Skeletal muscle tissue (tissue), 4 donors: ENCODE results near the gene IGSF9B. TPM values are rescaled to one million over a fixed set of nuclear protein-coding genes. Genes with fewer than 3 reads are reported as not detected.
A peak's percentile ranks its signal among the peaks of the same experiment; 100 is the strongest.

Experiments used
- H3K27ac ChIP-seq: one replicate; pipeline ENCODE4 v1.7.0; 2013; ENCODE audit warnings: mild to moderate bottlenecking, low read depth, low read length, inconsistent platforms
- H3K27me3 ChIP-seq, 3 donors: one replicate each; pipeline ENCODE4 v1.7.0; 2013; ENCODE audit warnings: low read length in 3 of 3; ENCODE audit not compliant: control insufficient read depth in 3 of 3, insufficient read depth in 3 of 3
- H3K36me3 ChIP-seq, 3 donors: one replicate each; pipeline ENCODE4 v1.7.0; 2013; ENCODE audit warnings: low read length in 3 of 3; ENCODE audit not compliant: control insufficient read depth in 3 of 3, insufficient read depth in 3 of 3
- H3K4me1 ChIP-seq, 3 donors: one replicate each; pipeline ENCODE4 v1.7.0; 2013; ENCODE audit warnings: low read length in 3 of 3, mild to moderate bottlenecking in 3 of 3; ENCODE audit not compliant: control insufficient read depth in 3 of 3, insufficient read depth in 3 of 3
- H3K4me3 ChIP-seq, 3 donors: one replicate each; pipeline ENCODE4 v1.7.0; 2013; ENCODE audit warnings: low read length in 3 of 3
- H3K9ac ChIP-seq, 3 donors: one replicate each; pipeline ENCODE4 v1.7.0; 2013; ENCODE audit warnings: low read length in 3 of 3, mild to moderate bottlenecking in 3 of 3, moderate library complexity in 2 of 3, low read depth in 1 of 3
- H3K9me3 ChIP-seq, 3 donors: one replicate each; pipeline ENCODE4 v1.7.0; 2013; ENCODE audit warnings: low read length in 3 of 3; ENCODE audit not compliant: control insufficient read depth in 3 of 3
- total RNA-seq: library from RNA; depleted of rRNA; stranded (reverse); fragments of >200 nt; gene quantifications from one replicate; pipeline ENCODE4 v1.2.3, GENCODE V29; 2014
- donor health status: Osteomylitis.

IGSF9B gene
- total RNA-seq, 1 donor from 2014 or later = 4.7 TPM

GRCh38 chr11:133964356-133964755, 7.6 kb upstream of the IGSF9B start:
- Histone ChIP-seq H3K9ac (no peak overlapping the region), H3K4me3 (no peak overlapping the region), H3K36me3 (no peaks in the 10 kb centered on the region), H3K4me1 (peaks cover 4 to 26% (median 15%) of the 10 kb centered on the region in 3 donors), H3K27me3 (peaks cover 11 to 17% (median 16%) of the 10 kb centered on the region in 3 donors), H3K9me3 (no peaks in the 10 kb centered on the region), H3K27ac (no peak overlapping the region)

DNA sequence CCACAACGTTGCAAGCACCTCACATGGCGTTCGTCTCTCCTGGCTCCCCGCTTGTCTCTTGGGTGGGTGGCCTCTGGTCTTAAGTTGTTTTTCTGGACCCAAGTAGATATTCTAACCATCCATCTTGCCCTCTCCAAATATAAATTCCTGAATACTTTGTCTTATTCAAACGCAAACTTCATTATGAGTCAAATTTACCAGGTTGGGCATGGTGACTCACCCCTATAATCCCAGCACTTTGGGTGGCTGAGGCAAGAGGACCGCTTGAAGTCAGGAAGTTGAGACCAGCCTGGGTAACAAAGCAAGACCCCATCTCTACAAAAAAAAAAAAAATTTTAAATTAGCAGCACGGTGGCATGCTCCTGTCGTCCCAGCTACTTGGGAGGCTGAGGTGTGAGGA, 5.1 kb upstream of the IGSF9B start:
- Histone ChIP-seq H3K27me3 (peaks cover 6 to 20% (median 13%) of the 10 kb centered on the region in 3 donors), H3K9me3 (no peaks in the 10 kb centered on the region), H3K36me3 (no peaks in the 10 kb centered on the region), H3K4me1 (peaks cover 7 to 24% (median 9%) of the 10 kb centered on the region in 3 donors), H3K4me3 (no peak overlapping the region), H3K9ac (no peak overlapping the region), H3K27ac (no peak overlapping the region)

DNA sequence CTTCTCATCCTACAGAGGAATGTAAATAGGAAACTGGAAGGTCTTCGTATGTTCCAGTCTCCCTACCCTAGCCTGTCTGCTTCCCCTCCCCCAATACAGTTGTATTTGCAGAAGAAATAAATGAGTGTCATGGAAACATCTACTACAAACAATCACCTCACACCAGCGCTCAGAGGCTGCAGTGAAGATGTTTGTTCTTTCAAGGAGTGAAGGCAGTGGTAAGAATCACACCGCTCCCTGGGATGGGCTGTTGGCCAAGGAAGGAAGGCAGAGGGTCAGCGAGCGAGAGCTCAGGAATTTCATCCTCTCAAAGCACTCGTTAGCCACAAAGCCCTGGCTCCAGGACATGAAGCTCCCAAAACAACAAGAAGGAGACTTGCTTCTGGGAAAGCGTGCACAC, 1.1 kb upstream of the IGSF9B start:
- Histone ChIP-seq H3K4me1 (peaks cover 17 to 36% (median 18%) of the 10 kb centered on the region in 3 donors), H3K36me3 (no peaks in the 10 kb centered on the region), H3K4me3 (peak overlapping the region in 1 of 3 donors; percentile 13), H3K27me3 (peaks cover 23 to 39% (median 35%) of the 10 kb centered on the region in 3 donors), H3K9me3 (no peaks in the 10 kb centered on the region), H3K9ac (no peak overlapping the region), H3K27ac (no peak overlapping the region)

GRCh38 chr11:133955945-133956421, 785 bp downstream of the IGSF9B start:
- H3K9ac ChIP-seq = peak overlapping the region in 2 of 3 donors; percentile 50 to 53
- H3K4me1 ChIP-seq = peaks cover 31 to 53% (median 32%) of the 10 kb centered on the region in 3 donors
- no peaks in the 10 kb centered on the region for H3K36me3 ChIP-seq
- H3K9me3 ChIP-seq = no peaks in the 10 kb centered on the region
- H3K27ac ChIP-seq = no peak overlapping the region
- H3K4me3 ChIP-seq = peak overlapping the region in 2 of 3 donors; percentile 49 to 58
- peaks cover 23 to 46% (median 46%) of the 10 kb centered on the region in 3 donors for H3K27me3 ChIP-seq

DNA sequence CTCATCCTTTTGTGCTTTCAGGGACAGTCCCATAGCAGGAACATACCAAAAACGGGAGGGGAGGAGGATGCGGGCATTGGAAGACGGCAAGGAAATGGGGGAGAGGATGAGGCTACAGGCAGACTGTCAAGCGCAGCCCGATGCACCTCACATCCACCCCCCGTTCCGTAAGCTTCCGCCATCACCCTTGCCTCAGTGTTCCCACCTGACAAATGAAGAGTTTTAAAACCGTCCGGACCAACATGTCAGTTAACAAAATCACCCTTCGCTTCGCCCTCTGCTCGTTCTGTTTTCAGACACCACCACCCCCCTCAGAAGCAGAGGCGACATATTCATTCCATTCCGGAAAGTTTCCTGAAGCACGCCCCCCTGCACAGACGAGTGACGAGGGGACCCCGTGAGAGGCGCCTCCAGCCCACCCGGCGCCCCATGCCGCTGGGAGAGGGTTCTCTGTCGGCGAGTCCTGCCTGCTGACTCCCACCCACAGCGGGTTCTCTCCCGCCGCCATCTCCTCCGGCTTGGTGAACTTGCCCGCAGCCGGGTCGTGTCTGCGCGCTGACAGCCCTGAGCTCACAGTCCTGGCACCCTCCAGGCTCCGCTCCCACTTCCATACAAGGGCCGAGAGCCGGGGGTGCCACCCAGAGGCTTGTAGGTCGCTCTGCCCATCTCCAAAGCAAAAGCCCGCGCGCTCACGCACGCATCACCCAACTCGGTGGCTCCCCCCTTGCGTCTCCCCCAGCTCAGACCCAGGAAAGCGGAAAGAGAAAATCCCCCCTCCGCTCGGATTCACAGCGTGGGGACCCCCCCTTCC, 1.5 kb downstream of the IGSF9B start:
- peaks cover 38 to 59% (median 39%) of the 10 kb centered on the region in 3 donors for H3K4me1 ChIP-seq
- H3K27ac ChIP-seq = no peak overlapping the region
- no peaks in the 10 kb centered on the region for H3K36me3 ChIP-seq
- H3K4me3 ChIP-seq = peak overlapping the region; percentile 43 to 64 (median 52)
- H3K9me3 ChIP-seq = no peaks in the 10 kb centered on the region
- H3K27me3 ChIP-seq = peaks cover 23 to 46% (median 46%) of the 10 kb centered on the region in 3 donors
- peak overlapping the region in 2 of 3 donors; percentile 65 to 74 for H3K9ac ChIP-seq

GRCh38 chr11:133953999-133954398, 2.8 kb downstream of the IGSF9B start:
- no peaks in the 10 kb centered on the region for H3K36me3 ChIP-seq
- peaks cover 44 to 71% (median 46%) of the 10 kb centered on the region in 3 donors for H3K4me1 ChIP-seq
- no peak overlapping the region for H3K4me3 ChIP-seq
- no peaks in the 10 kb centered on the region for H3K9me3 ChIP-seq
- H3K27me3 ChIP-seq = peaks cover 23 to 54% (median 47%) of the 10 kb centered on the region in 3 donors
- no peak overlapping the region for H3K9ac ChIP-seq
- no peak overlapping the region for H3K27ac ChIP-seq

GRCh38 chr11:133953547-133953946, 3.2 kb downstream of the IGSF9B start:
- Histone ChIP-seq H3K4me3 (no peak overlapping the region), H3K4me1 (peaks cover 46 to 76% (median 47%) of the 10 kb centered on the region in 3 donors), H3K9me3 (no peaks in the 10 kb centered on the region), H3K9ac (no peak overlapping the region), H3K27ac (no peak overlapping the region), H3K27me3 (peaks cover 23 to 57% (median 47%) of the 10 kb centered on the region in 3 donors), H3K36me3 (no peaks in the 10 kb centered on the region)

DNA sequence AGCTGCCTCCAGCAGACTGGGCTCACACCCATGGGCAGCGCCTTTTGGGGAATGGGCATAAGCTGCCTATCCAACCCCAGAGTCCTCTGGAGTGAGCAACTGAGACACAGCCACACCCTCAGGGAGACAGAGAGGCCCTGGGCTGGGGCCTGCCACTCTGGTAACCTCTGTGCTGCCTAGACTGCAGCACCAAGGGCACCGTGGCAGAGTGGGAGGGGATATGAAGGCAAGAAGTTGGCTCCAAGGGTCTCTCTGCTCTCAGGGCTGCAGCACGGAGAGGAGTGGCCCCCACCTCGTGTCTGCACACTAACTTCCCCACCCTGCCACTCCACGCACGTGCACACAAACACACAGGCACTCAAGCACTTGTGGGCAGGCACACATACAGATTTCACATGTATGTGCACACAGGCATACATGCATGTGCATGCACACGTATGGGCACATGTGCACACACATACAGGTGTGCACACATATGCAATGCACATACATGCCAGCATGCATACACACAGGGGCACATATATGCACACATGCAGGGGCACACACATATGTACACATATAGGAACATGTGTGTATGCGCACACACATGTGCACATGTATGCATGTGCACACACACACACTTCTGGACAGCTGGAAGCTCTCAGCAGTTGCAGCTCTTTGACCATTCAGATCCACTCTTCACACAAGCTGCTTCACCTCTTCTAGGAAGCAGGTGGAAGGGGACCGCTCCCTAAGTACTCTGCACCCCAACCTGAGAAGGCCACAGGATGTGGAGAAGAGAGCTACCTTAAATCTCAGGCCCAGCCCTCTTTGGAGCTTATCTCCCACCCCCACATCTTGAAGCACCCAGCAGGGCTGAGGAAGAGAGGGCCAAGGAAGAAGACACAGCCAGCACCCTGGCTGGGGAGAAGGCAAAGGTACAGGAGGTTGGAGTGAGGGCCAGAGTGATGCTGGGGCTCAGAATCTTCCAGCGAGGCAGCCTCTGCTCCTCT, 4.3 kb downstream of the IGSF9B start:
- Histone ChIP-seq H3K27me3 (peaks cover 16 to 49% (median 42%) of the 10 kb centered on the region in 3 donors), H3K4me1 (peaks cover 44 to 81% (median 56%) of the 10 kb centered on the region in 3 donors), H3K4me3 (peak overlapping the region in 1 of 3 donors; percentile 69), H3K9ac (no peak overlapping the region), H3K9me3 (no peaks in the 10 kb centered on the region), H3K36me3 (no peaks in the 10 kb centered on the region), H3K27ac (peak overlapping the region; percentile 78)

DNA sequence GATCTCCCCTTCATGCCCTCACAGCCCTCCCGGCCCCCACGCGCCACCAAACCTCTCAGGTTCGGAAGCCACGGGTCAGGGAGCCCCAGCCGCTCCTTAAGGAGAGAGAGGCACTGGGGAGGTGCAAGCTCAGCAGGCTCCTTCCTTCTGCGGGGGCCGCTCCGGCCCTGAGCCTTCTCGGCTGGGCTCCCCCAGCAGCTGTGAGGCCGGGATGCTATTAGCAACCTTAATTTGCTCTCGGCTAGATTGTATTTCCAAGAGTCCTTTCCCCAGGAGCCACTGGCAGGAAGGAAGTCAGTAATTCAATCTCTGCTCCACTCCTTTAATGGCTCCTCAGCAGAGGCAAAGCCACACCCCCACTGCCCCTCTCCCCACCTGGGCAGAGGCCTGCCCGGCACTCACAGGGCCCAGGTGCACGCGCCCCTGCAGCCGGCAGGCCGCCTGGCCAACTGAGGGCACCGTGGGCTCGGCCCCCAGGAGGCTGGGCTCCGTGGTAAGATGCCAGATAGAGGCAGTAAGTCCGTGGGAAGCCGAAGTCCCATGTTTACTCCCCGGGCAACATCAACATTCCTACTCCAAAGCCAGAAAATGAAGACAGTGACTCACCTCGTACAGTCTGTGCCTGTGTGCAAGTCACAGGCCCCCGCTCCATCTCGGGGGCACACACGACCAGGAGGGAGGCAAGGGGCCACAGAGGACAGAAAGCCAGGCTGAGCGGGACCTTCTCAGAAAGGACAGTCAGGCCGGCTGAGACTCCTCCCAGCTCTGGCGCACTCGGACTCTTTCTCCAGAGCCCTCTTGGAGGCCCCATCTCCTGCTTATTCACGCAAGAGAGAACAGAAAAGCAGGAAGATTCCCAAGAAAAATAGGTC, 5.2 kb downstream of the IGSF9B start:
- Histone ChIP-seq H3K27me3 (peaks cover 16 to 55% (median 46%) of the 10 kb centered on the region in 3 donors), H3K9ac (peak overlapping the region; percentile 70 to 80 (median 73))

More for the DNA sequence above, 5.2 kb downstream of the IGSF9B start:
- Histone ChIP-seq H3K27ac (peak overlapping the region; percentile 78), H3K9me3 (no peaks in the 10 kb centered on the region), H3K4me1 (peaks cover 48 to 84% (median 60%) of the 10 kb centered on the region in 3 donors), H3K4me3 (peak overlapping the region; percentile 62 to 69 (median 66)), H3K36me3 (no peaks in the 10 kb centered on the region)
